ENCODE results near the gene DNAJC4.

DNAJC4 gene

GRCh38 chr11:64225608-64226506 is 4.5 kb upstream of the DNAJC4 start, which contains the start of the genes NUDT22 and TRPT1:
Gene NUDT22 (plus strand): TSS chr11:64226274. CDS start chr11:64226653, 379 bp downstream.
Gene TRPT1 (minus strand): TSS chr11:64226186. CDS start chr11:64225860, 326 bp downstream.
- peak; percentile 78 for DNase-seq (ENCODE audit: low read depth, low spot score)
- H3K4me3 ChIP-seq (ENCODE audit: low read length), result peak within 1 kb of the TSS; percentile 91

- peak overlapping the region; percentile 91 for H3K4me3 ChIP-seq (ENCODE audit: low read length)
- peak; percentile 57 for DNase-seq (ENCODE audit: low read depth, low spot score)
These were observed 3.8 kb upstream of the DNAJC4 start for GRCh38 chr11:64226507-64227051.

GRCh38 chr11:64227405-64227956 is 2.9 kb upstream of the DNAJC4 start:
- DNase-seq (ENCODE audit: low read depth, low spot score), result no peak
- H3K4me3 ChIP-seq (ENCODE audit: low read length), result peak overlapping the region; percentile 91

GRCh38 chr11:64229090-64229743 is 1.1 kb upstream of the DNAJC4 start:
- DNase-seq (ENCODE audit: low read depth, low spot score), result no peak
- no peak overlapping the region for H3K4me3 ChIP-seq (ENCODE audit: low read length)

- H3K4me3 ChIP-seq (ENCODE audit: low read length), result peak overlapping the region; percentile 60
- DNase-seq (ENCODE audit: low read depth, low spot score), result no peak
These were observed 591 bp upstream of the DNAJC4 start for GRCh38 chr11:64229744-64230170.

- H3K4me3 ChIP-seq (ENCODE audit: low read length), result peak overlapping the region; percentile 60
- no peak for DNase-seq (ENCODE audit: low read depth, low spot score)
These were observed 627 bp downstream of the DNAJC4 start for GRCh38 chr11:64230985-64231365.

GRCh38 chr11:64231546-64231945 is 1.2 kb downstream of the DNAJC4 start:
- DNase-seq (ENCODE audit: low read depth, low spot score), result no peak
- no peak overlapping the region for H3K4me3 ChIP-seq (ENCODE audit: low read length)

GRCh38 chr11:64232182-64232966 is 2.0 kb downstream of the DNAJC4 start:
- no peak overlapping the region for H3K4me3 ChIP-seq (ENCODE audit: low read length)
- no peak for DNase-seq (ENCODE audit: low read depth, low spot score)

GRCh38 chr11:64232967-64233315 is 2.6 kb downstream of the DNAJC4 start:
- H3K4me3 ChIP-seq (ENCODE audit: low read length), result no peak overlapping the region
- DNase-seq (ENCODE audit: low read depth, low spot score), result no peak

GRCh38 chr11:64233913-64234586 is 3.7 kb downstream of the DNAJC4 start, which contains the start of gene VEGFB:
Gene VEGFB (plus strand): TSS chr11:64234584. CDS start chr11:64234834, 250 bp downstream.
- DNase-seq (ENCODE audit: low read depth, low spot score), result no peak
- H3K4me3 ChIP-seq (ENCODE audit: low read length), result peak within 1 kb of the TSS; percentile 60

- peak overlapping the region; percentile 60 for H3K4me3 ChIP-seq (ENCODE audit: low read length)
- no peak for DNase-seq (ENCODE audit: low read depth, low spot score)
These were observed 4.5 kb downstream of the DNAJC4 start for GRCh38 chr11:64234647-64235379.

GRCh38 chr11:64235437-64236161 is 5.3 kb downstream of the DNAJC4 start:
- peak overlapping the region; percentile 60 for H3K4me3 ChIP-seq (ENCODE audit: low read length)
- DNase-seq (ENCODE audit: low read depth, low spot score), result no peak

GRCh38 chr11:64237484-64237951 is 7.2 kb downstream of the DNAJC4 start:
- H3K4me3 ChIP-seq (ENCODE audit: low read length), result no peak overlapping the region
- no peak for DNase-seq (ENCODE audit: low read depth, low spot score)

GRCh38 chr11:64238076-64238475 is 7.7 kb downstream of the DNAJC4 start:
- DNase-seq (ENCODE audit: low read depth, low spot score), result no peak
- H3K4me3 ChIP-seq (ENCODE audit: low read length), result no peak overlapping the region

GRCh38 chr11:64238999-64239398 is 8.7 kb downstream of the DNAJC4 start:
- H3K4me3 ChIP-seq (ENCODE audit: low read length), result no peak overlapping the region
- no peak for DNase-seq (ENCODE audit: low read depth, low spot score)

- no peak for DNase-seq (ENCODE audit: low read depth, low spot score)
- peak overlapping the region; percentile 66 for H3K4me3 ChIP-seq (ENCODE audit: low read length)
These were observed 9.5 kb downstream of the DNAJC4 start for GRCh38 chr11:64239662-64240434.

Measured in Jurkat, Clone E6-1 (cell line).